Measurements from ENCODE around the gene TMEM269.
"Not testable (repeated sequence)": the region's sequence is repeated elsewhere in the genome, so short reads cannot be mapped to it uniquely, and the experiment has no call there.

TMEM269 gene

GRCh38 chr1:42776502-42776901 lies 8.3 kb upstream of the TMEM269 start:
- DNase-seq (ENCODE audit: low read depth in 2 of 2): no peak

- no peak for DNase-seq (ENCODE audit: low read depth in 2 of 2)
These were observed 6.9 kb upstream of the TMEM269 start for GRCh38 chr1:42777852-42778251.

- no peak for DNase-seq (ENCODE audit: low read depth in 2 of 2)
These were observed 5.1 kb upstream of the TMEM269 start for GRCh38 chr1:42779725-42780124.

- no peak for DNase-seq (ENCODE audit: low read depth in 2 of 2)
These were observed 4.6 kb upstream of the TMEM269 start for GRCh38 chr1:42780176-42780575.

GRCh38 chr1:42783092-42783491 lies 1.7 kb upstream of the TMEM269 start:
- DNase-seq (ENCODE audit: low read depth in 2 of 2): no peak

GRCh38 chr1:42784547-42784945 lies 245 bp upstream of the TMEM269 start:
- DNase-seq (ENCODE audit: low read depth in 2 of 2): no peak

- no peak for DNase-seq (ENCODE audit: low read depth in 2 of 2)
These were observed 1.3 kb downstream of the TMEM269 start for GRCh38 chr1:42786097-42786496.

- DNase-seq (ENCODE audit: low read depth in 2 of 2): no peak
These were observed 3.2 kb downstream of the TMEM269 start for GRCh38 chr1:42788021-42788420.

GRCh38 chr1:42793824-42794223 lies 9.0 kb downstream of the TMEM269 start:
- DNase-seq (ENCODE audit: low read depth in 2 of 2): no peak

GRCh38 chr1:42797414-42797813 lies 12.6 kb downstream of the TMEM269 start:
- DNase-seq (ENCODE audit: low read depth in 2 of 2): no peak

- no peak for DNase-seq (ENCODE audit: low read depth in 2 of 2)
These were observed 13.2 kb downstream of the TMEM269 start for GRCh38 chr1:42797979-42798378.

- no peak for DNase-seq (ENCODE audit: low read depth in 2 of 2)
These were observed 17.2 kb downstream of the TMEM269 start for GRCh38 chr1:42801832-42802473.

- DNase-seq (ENCODE audit: low read depth in 2 of 2): no peak
These were observed 21.4 kb downstream of the TMEM269 start for GRCh38 chr1:42806171-42806570.

GRCh38 chr1:42806593-42806992 lies 21.8 kb downstream of the TMEM269 start:
- DNase-seq (ENCODE audit: low read depth in 2 of 2): no peak

- no peak for DNase-seq (ENCODE audit: low read depth in 2 of 2)
These were observed 22.4 kb downstream of the TMEM269 start for GRCh38 chr1:42807056-42807668.

GRCh38 chr1:42814815-42815214 lies 30.0 kb downstream of the TMEM269 start:
- DNase-seq (ENCODE audit: low read depth in 2 of 2): not testable (repeated sequence)

GRCh38 chr1:42815941-42816584 lies 31.3 kb downstream of the TMEM269 start:
- no peak for DNase-seq (ENCODE audit: low read depth in 2 of 2)

- peak; percentile 88 to 90 for DNase-seq (ENCODE audit: low read depth in 2 of 2)
These were observed 32.0 kb downstream of the TMEM269 start, which contains the start of the genes ERMAP and SVBP for GRCh38 chr1:42816585-42817439. TSS of gene ERMAP (plus strand) at chr1:42817122. CDS start at chr1:42830449, 13,327 bp downstream. TSS of gene SVBP (minus strand) at chr1:42817397. CDS start at chr1:42816544, 853 bp downstream.

GRCh38 chr1:42817440-42817767 lies 32.6 kb downstream of the TMEM269 start:
- no peak for DNase-seq (ENCODE audit: low read depth in 2 of 2)

GRCh38 chr1:42817976-42818375 lies 33.2 kb downstream of the TMEM269 start:
- DNase-seq (ENCODE audit: low read depth in 2 of 2): no peak

- no peak for DNase-seq (ENCODE audit: low read depth in 2 of 2)
These were observed 36.0 kb downstream of the TMEM269 start for GRCh38 chr1:42820813-42821212.

- no peak for DNase-seq (ENCODE audit: low read depth in 2 of 2)
These were observed 36.9 kb downstream of the TMEM269 start for GRCh38 chr1:42821690-42822089.
